Duodenal mucosa (tissue), 2 donors: Measurements from ENCODE around the gene CPT1C.

Source experiments
- H3K27ac ChIP-seq: one replicate; pipeline ENCODE4 v1.7.0; 2013; ENCODE audit warnings: low read depth, low read length
- H3K27me3 ChIP-seq, 2 donors: one replicate each; pipeline ENCODE4 v1.7.0; 2013; ENCODE audit warnings: low read length in 2 of 2, control low read depth in 1 of 2; ENCODE audit not compliant: insufficient read depth in 2 of 2, control insufficient read depth in 1 of 2
- H3K36me3 ChIP-seq, 2 donors: one replicate each; pipeline ENCODE4 v1.7.0; 2013; ENCODE audit warnings: low read length in 2 of 2, control low read depth in 1 of 2; ENCODE audit not compliant: insufficient read depth in 2 of 2, control insufficient read depth in 1 of 2
- H3K4me1 ChIP-seq, 2 donors: one replicate each; pipeline ENCODE4 v1.7.0; 2013; ENCODE audit warnings: low read length in 2 of 2, control low read depth in 1 of 2; ENCODE audit not compliant: insufficient read depth in 2 of 2, control insufficient read depth in 1 of 2
- H3K4me3 ChIP-seq, 2 donors: one replicate each; pipeline ENCODE4 v1.7.0; 2013; ENCODE audit warnings: low read length in 2 of 2, low read depth in 1 of 2
- H3K9ac ChIP-seq, 2 donors: one replicate each; pipeline ENCODE4 v1.7.0; 2013; ENCODE audit warnings: low read length in 2 of 2, low read depth in 1 of 2
- H3K9me3 ChIP-seq, 2 donors: one replicate each; pipeline ENCODE4 v1.7.0; 2013; ENCODE audit warnings: low read length in 2 of 2, control low read depth in 1 of 2; ENCODE audit not compliant: control insufficient read depth in 1 of 2

Gene CPT1C

GRCh38 chr19:49662011-49662410, 28.9 kb upstream of the CPT1C start:
- H3K4me1 ChIP-seq = peaks cover 13 to 32% of the 10 kb centered on the region in 2 donors
- no peak overlapping the region for H3K4me3 ChIP-seq
- H3K9me3 ChIP-seq = no peaks in the 10 kb centered on the region
- no peaks in the 10 kb centered on the region for H3K27me3 ChIP-seq
- no peak overlapping the region for H3K9ac ChIP-seq
- H3K36me3 ChIP-seq = peaks cover 29 to 59% of the 10 kb centered on the region in 2 donors
- H3K27ac ChIP-seq = no peak overlapping the region

GRCh38 chr19:49663224-49663623, 27.7 kb upstream of the CPT1C start:
- Histone ChIP-seq H3K36me3 (peaks cover 29 to 48% of the 10 kb centered on the region in 2 donors), H3K4me3 (peak overlapping the region in 1 of 2 donors; percentile 36), H3K27ac (no peak overlapping the region), H3K27me3 (no peaks in the 10 kb centered on the region), H3K4me1 (peaks cover 13 to 32% of the 10 kb centered on the region in 2 donors), H3K9me3 (no peaks in the 10 kb centered on the region), H3K9ac (peak overlapping the region in 1 of 2 donors; percentile 88)

GRCh38 chr19:49664171-49665035, 26.5 kb upstream of the CPT1C start:
- Histone ChIP-seq H3K4me3 (peak overlapping the region; percentile 93 to 94), H3K9me3 (no peaks in the 10 kb centered on the region), H3K9ac (peak overlapping the region; percentile 88 to 93), H3K27me3 (no peaks in the 10 kb centered on the region), H3K4me1 (peaks cover 13 to 32% of the 10 kb centered on the region in 2 donors), H3K36me3 (peaks cover 18 to 36% of the 10 kb centered on the region in 2 donors), H3K27ac (peak overlapping the region; percentile 88)

- Histone ChIP-seq H3K9me3 (no peaks in the 10 kb centered on the region), H3K4me3 (peak overlapping the region; percentile 93 to 94), H3K27me3 (no peaks in the 10 kb centered on the region), H3K9ac (peak overlapping the region; percentile 88 to 93), H3K4me1 (peaks cover 13 to 32% of the 10 kb centered on the region in 2 donors), H3K36me3 (peaks cover 16 to 31% of the 10 kb centered on the region in 2 donors), H3K27ac (peak overlapping the region; percentile 88)
These were observed 25.9 kb upstream of the CPT1C start for GRCh38 chr19:49665036-49665350.

- H3K4me3 ChIP-seq = peak within 1 kb of the TSS; percentile 93 to 94
These were observed 25.4 kb upstream of the CPT1C start, which contains the start of the genes BCL2L12 and IRF3 for GRCh38 chr19:49665351-49666119. TSS of gene BCL2L12 (plus strand) at chr19:49665933. CDS start at chr19:49666693, 760 bp downstream. TSS of gene IRF3 (minus strand) at chr19:49665857. CDS start at chr19:49664838, 1,019 bp downstream.

GRCh38 chr19:49666120-49666444, 24.8 kb upstream of the CPT1C start:
- H3K4me3 ChIP-seq = peak overlapping the region; percentile 93 to 94
- peak overlapping the region; percentile 45 to 88 for H3K9ac ChIP-seq
- peaks cover 13 to 32% of the 10 kb centered on the region in 2 donors for H3K4me1 ChIP-seq
- no peaks in the 10 kb centered on the region for H3K9me3 ChIP-seq
- H3K27me3 ChIP-seq = no peaks in the 10 kb centered on the region
- H3K36me3 ChIP-seq = peaks cover 16 to 24% of the 10 kb centered on the region in 2 donors
- H3K27ac ChIP-seq = no peak overlapping the region

More at GRCh38 chr19:49665351-49666119, 25.4 kb upstream of the CPT1C start, which contains the start of the genes BCL2L12 and IRF3:
- Histone ChIP-seq H3K9me3 (no peaks in the 10 kb centered on the region), H3K9ac (peak within 1 kb of the TSS; percentile 88 to 93), H3K27me3 (no peaks in the 10 kb centered on the region), H3K27ac (peak within 1 kb of the TSS; percentile 88), H3K4me1 (peaks cover 13 to 32% of the 10 kb centered on the region in 2 donors), H3K36me3 (peaks cover 16 to 28% of the 10 kb centered on the region in 2 donors)

GRCh38 chr19:49667473-49667872, 23.4 kb upstream of the CPT1C start:
- no peak overlapping the region for H3K4me3 ChIP-seq
- no peak overlapping the region for H3K27ac ChIP-seq
- H3K36me3 ChIP-seq = peaks cover 7 to 10% of the 10 kb centered on the region in 2 donors
- H3K27me3 ChIP-seq = no peaks in the 10 kb centered on the region
- H3K9me3 ChIP-seq = no peaks in the 10 kb centered on the region
- H3K4me1 ChIP-seq = peaks cover 19 to 37% of the 10 kb centered on the region in 2 donors
- no peak overlapping the region for H3K9ac ChIP-seq

GRCh38 chr19:49669516-49669915, 21.4 kb upstream of the CPT1C start:
- Histone ChIP-seq H3K27ac (no peak overlapping the region), H3K9me3 (no peaks in the 10 kb centered on the region), H3K36me3 (peaks cover 0 to 3% of the 10 kb centered on the region in 2 donors), H3K27me3 (no peaks in the 10 kb centered on the region), H3K9ac (no peak overlapping the region), H3K4me3 (no peak overlapping the region), H3K4me1 (peaks cover 15 to 20% of the 10 kb centered on the region in 2 donors)

- Histone ChIP-seq H3K9me3 (no peaks in the 10 kb centered on the region), H3K4me3 (peak overlapping the region; percentile 53 to 58), H3K36me3 (peaks cover 0 to 3% of the 10 kb centered on the region in 2 donors), H3K4me1 (peaks cover 6 to 8% of the 10 kb centered on the region in 2 donors), H3K27ac (no peak overlapping the region), H3K9ac (peak overlapping the region in 1 of 2 donors; percentile 65), H3K27me3 (no peaks in the 10 kb centered on the region)
These were observed 18.6 kb upstream of the CPT1C start for GRCh38 chr19:49672131-49672919.
